Esophagus muscularis mucosa (tissue), 4 donors: ENCODE data around the gene RHOT2. TPM values are rescaled to one million over a fixed set of nuclear protein-coding genes. Genes with fewer than 3 reads are reported as not detected.

ENCODE experiments used
- DNase-seq: peaks from one replicate; pipeline ENCODE4 v3.0.0-alpha.2; 2017; ENCODE audit errors: extremely low spot score
- H3K27ac ChIP-seq, 4 donors: fragments of 200-600 bp; sonication (generic); replicated peaks in 1 of 4; 1 replicate in 3 of 4; 2 replicates in 1 of 4; pipeline ENCODE4 v1.5.1; 2016 to 2019; ENCODE audit warnings: mild to moderate bottlenecking in 1 of 4
- H3K27me3 ChIP-seq, 4 donors: fragments of 200-600 bp; sonication (generic); one replicate each; pipeline versions ENCODE4 v1.5.1 to v1.6.0; 2016 to 2019
- H3K36me3 ChIP-seq, 4 donors: fragments of 200-600 bp; sonication (generic); one replicate each; pipeline ENCODE4 v1.5.1; 2016 to 2019
- H3K4me1 ChIP-seq, 4 donors: fragments of 200-600 bp; sonication (generic); one replicate each; pipeline ENCODE4 v1.5.1; 2016 to 2019
- H3K4me3 ChIP-seq, 4 donors: fragments of 200-600 bp; sonication (generic); 1 replicate in 2 of 4; 2 replicates in 2 of 4; pipeline ENCODE4 v1.5.1; 2016 to 2019; ENCODE audit warnings: mild to moderate bottlenecking in 4 of 4, moderate library complexity in 1 of 4
- H3K9me3 ChIP-seq, 4 donors: fragments of 200-600 bp; sonication (generic); 1 replicate in 3 of 4; 2 replicates in 1 of 4; pipeline ENCODE4 v1.5.1; 2016 to 2019
- CTCF ChIP-seq, 3 experiments: fragments of 200-600 bp in 2 of 3; fragments of 450-650 bp in 1 of 3; sonication (generic) in 2 of 3; IDR thresholded peaks; one replicate each; pipeline ENCODE4 v1.5.1; 2017 to 2019; ENCODE audit warnings: antibody characterized with exemption in 3 of 3, mild to moderate bottlenecking in 2 of 3, moderate library complexity in 1 of 3
- EP300 ChIP-seq: sonication (generic); formaldehyde crosslinking; IDR thresholded peaks from one replicate; pipeline ENCODE4 v1.6.1; 2017; ENCODE audit warnings: antibody characterized with exemption
- POLR2A ChIP-seq: fragments of 450-650 bp; IDR thresholded peaks from one replicate; pipeline ENCODE4 v1.6.1; 2017; ENCODE audit warnings: antibody characterized with exemption, moderate library complexity, mild to moderate bottlenecking, low read depth
- POLR2AphosphoS5 ChIP-seq, 2 donors: sonication (generic); formaldehyde crosslinking; IDR thresholded peaks; one replicate each; pipeline ENCODE4 v1.6.1; 2017; ENCODE audit warnings: antibody characterized with exemption in 2 of 2
- WGBS: methylation state at CpG from one replicate; pipeline ENCODE4 v1.1.5; 2018; 5-methylcytosine and 5-hydroxymethylcytosine counted together
- intact Hi-C: fragments of 100-400 bp; cut with DNase I; formaldehyde crosslinking; loops from one replicate; pipeline ENCODE4 v1.15.1; 2023
- total RNA-seq, 4 donors: library from RNA; depleted of rRNA; stranded (reverse); fragments of >200 nt; gene quantifications; one replicate each; pipeline versions ENCODE4 v1.1.0 to v1.2.1, GENCODE V29; 2016

Gene RHOT2
- total RNA-seq, 4 donors from 2014 or later: 34.5 to 67.5 (median 58.6) TPM

GRCh38 chr16:658679-659571, 9.0 kb upstream of the RHOT2 start:
- H3K27ac ChIP-seq: no peak overlapping the region
- no peaks in the 10 kb centered on the region for H3K9me3 ChIP-seq
- no peak overlapping the region for H3K4me3 ChIP-seq
- no peak for DNase-seq
- 84% methylated on average over 32 of the region's 35 CpGs for WGBS
- no peaks in the 10 kb centered on the region for H3K27me3 ChIP-seq
- peaks cover 10 to 25% (median 20%) of the 10 kb centered on the region in 4 donors for H3K4me1 ChIP-seq
- no peak for TF ChIP-seq EP300
- TF ChIP-seq CTCF (IDR thresholded peaks at IDR 0.05): no peak
- no peak for TF ChIP-seq POLR2AphosphoS5 (IDR thresholded peaks at IDR 0.05)
- no peak for TF ChIP-seq POLR2A
- intact Hi-C loops: no loop called here
- H3K36me3 ChIP-seq: peaks cover 0 to 47% (median 30%) of the 10 kb centered on the region in 4 donors

- no peak for TF ChIP-seq EP300
- no peak for TF ChIP-seq POLR2AphosphoS5 (IDR thresholded peaks at IDR 0.05)
- no peak for TF ChIP-seq CTCF (IDR thresholded peaks at IDR 0.05)
- no peak for TF ChIP-seq POLR2A
- intact Hi-C loops: loop anchor here (5.0 kb wide), 1 partner anchor 82 kb away; no protein-coding TSS in a partner anchor
- H3K27me3 ChIP-seq: no peaks in the 10 kb centered on the region
- DNase-seq: no peak
- peaks cover 0 to 45% (median 29%) of the 10 kb centered on the region in 4 donors for H3K36me3 ChIP-seq
- H3K27ac ChIP-seq: peak overlapping the region in 3 of 4 donors; percentile 81 to 85 (median 81)
- H3K4me1 ChIP-seq: peaks cover 10 to 25% (median 20%) of the 10 kb centered on the region in 4 donors
- H3K4me3 ChIP-seq: no peak overlapping the region
- 80% methylated on average over 18 of the region's 20 CpGs for WGBS
- H3K9me3 ChIP-seq: no peaks in the 10 kb centered on the region
These were observed 8.3 kb upstream of the RHOT2 start for GRCh38 chr16:659618-660017.

- peaks cover 0 to 40% (median 27%) of the 10 kb centered on the region in 4 donors for H3K36me3 ChIP-seq
- intact Hi-C loops: loop anchor here (5.0 kb wide), 1 partner anchor 83 kb away; no protein-coding TSS in a partner anchor
- peaks cover 10 to 25% (median 20%) of the 10 kb centered on the region in 4 donors for H3K4me1 ChIP-seq
- peak overlapping the region; percentile 40 to 50 (median 48) for H3K4me3 ChIP-seq
- TF ChIP-seq EP300 (no peak), CTCF (IDR thresholded peaks at IDR 0.05) (no peak), POLR2A (no peak), POLR2AphosphoS5 (IDR thresholded peaks at IDR 0.05) (no peak)
- DNase-seq: no peak
- 65% methylated on average over 6 of the region's 6 CpGs for whole genome bisulfite sequencing
- no peaks in the 10 kb centered on the region for H3K9me3 ChIP-seq
- no peaks in the 10 kb centered on the region for H3K27me3 ChIP-seq
- peak overlapping the region; percentile 81 to 85 (median 82) for H3K27ac ChIP-seq
These were observed 7.8 kb upstream of the RHOT2 start for GRCh38 chr16:660132-660458.

GRCh38 chr16:660459-661183, 7.3 kb upstream of the RHOT2 start:
- H3K4me3 ChIP-seq: peak overlapping the region; percentile 40 to 50 (median 48)

More at GRCh38 chr16:660459-661183, 7.3 kb upstream of the RHOT2 start:
- 17% methylated on average over 7 of the region's 43 CpGs for WGBS
- Histone ChIP-seq H3K4me1 (peaks cover 10 to 25% (median 20%) of the 10 kb centered on the region in 4 donors), H3K27ac (peak overlapping the region; percentile 81 to 85 (median 82)), H3K36me3 (peaks cover 0 to 35% (median 24%) of the 10 kb centered on the region in 4 donors), H3K9me3 (no peaks in the 10 kb centered on the region), H3K27me3 (no peaks in the 10 kb centered on the region)
- DNase-seq: peak; percentile 97
- intact Hi-C loops: loop anchor here (5.0 kb wide), 1 partner anchor 83 kb away; no protein-coding TSS in a partner anchor
- TF ChIP-seq CTCF (IDR thresholded peaks at IDR 0.05) (peak; percentile 54 to 69 (median 61)), EP300 (no peak), POLR2AphosphoS5 (IDR thresholded peaks at IDR 0.05) (peak; percentile 71 to 77)
